ENCODE measurements around the gene GSPT1. TPM values are rescaled to one million over a fixed set of nuclear protein-coding genes. Genes with fewer than 3 reads are reported as not detected.

The GSPT1 gene
- polyA plus RNA-seq, 1 donor from 2014 or later = 31.3 TPM

GRCh38 chr16:11851294-11852091 lies 64.3 kb downstream of the GSPT1 start, which contains the start of gene RSL1D1:
RSL1D1 (minus strand) TSS chr16:11851542; CDS start chr16:11851512, 30 bp downstream.
- H3K4me3 ChIP-seq (ENCODE audit: low read length) = peak within 1 kb of the TSS; percentile 81
- H3K9ac ChIP-seq (ENCODE audit: low read length) = peak within 1 kb of the TSS; percentile 89
- peak within 1 kb of the TSS; percentile 89 for H3K27ac ChIP-seq (ENCODE audit: low read length)
- no peaks in the 10 kb centered on the region for H3K9me2 ChIP-seq (ENCODE audit: insufficient read depth, low read length)
- H3K27me3 ChIP-seq (ENCODE audit: insufficient read depth, low read depth, low read length) = no peaks in the 10 kb centered on the region
- H3K36me3 ChIP-seq (ENCODE audit: insufficient read depth, low read length) = peaks cover 3% of the 10 kb centered on the region
- H3K9me3 ChIP-seq (ENCODE audit: low read length) = no peaks in the 10 kb centered on the region
- peak within 1 kb of the TSS; percentile 79 for H3K4me2 ChIP-seq (ENCODE audit: low read length)
- peaks cover 39% of the 10 kb centered on the region for H3K79me2 ChIP-seq (replicated peaks; ENCODE audit: insufficient read depth, low read length)
- H3F3A ChIP-seq (ENCODE audit: insufficient read depth, low read length, poor library complexity, severe bottlenecking) = no peaks in the 10 kb centered on the region
- H2AFZ ChIP-seq (ENCODE audit: low read depth, low read length) = peak within 1 kb of the TSS; percentile 90
- no peak for TF ChIP-seq EP300 (conservative IDR thresholded peaks at IDR 0.05; ENCODE audit: poor library complexity, severe bottlenecking)
- peak; percentile 3 for TF ChIP-seq SMC3 (conservative IDR thresholded peaks at IDR 0.05; ENCODE audit: poor library complexity)
- peak; percentile 92 for TF ChIP-seq REST (IDR thresholded peaks at IDR 0.05; ENCODE audit: borderline replicate concordance)
- TF ChIP-seq EZH2 (IDR thresholded peaks at IDR 0.05; ENCODE audit: borderline replicate concordance, insufficient read depth, low read length, poor library complexity, severe bottlenecking) = no peak
- peak; percentile 93 for TF ChIP-seq TAF1 (IDR thresholded peaks at IDR 0.05; ENCODE audit: low read depth)
- TF ChIP-seq MXI1 (conservative IDR thresholded peaks at IDR 0.05; ENCODE audit: poor library complexity, severe bottlenecking) = peak; percentile 99
- peak; percentile 94 for TF ChIP-seq POLR2AphosphoS5 (IDR thresholded peaks at IDR 0.05)
- TF ChIP-seq, protein P1, sequence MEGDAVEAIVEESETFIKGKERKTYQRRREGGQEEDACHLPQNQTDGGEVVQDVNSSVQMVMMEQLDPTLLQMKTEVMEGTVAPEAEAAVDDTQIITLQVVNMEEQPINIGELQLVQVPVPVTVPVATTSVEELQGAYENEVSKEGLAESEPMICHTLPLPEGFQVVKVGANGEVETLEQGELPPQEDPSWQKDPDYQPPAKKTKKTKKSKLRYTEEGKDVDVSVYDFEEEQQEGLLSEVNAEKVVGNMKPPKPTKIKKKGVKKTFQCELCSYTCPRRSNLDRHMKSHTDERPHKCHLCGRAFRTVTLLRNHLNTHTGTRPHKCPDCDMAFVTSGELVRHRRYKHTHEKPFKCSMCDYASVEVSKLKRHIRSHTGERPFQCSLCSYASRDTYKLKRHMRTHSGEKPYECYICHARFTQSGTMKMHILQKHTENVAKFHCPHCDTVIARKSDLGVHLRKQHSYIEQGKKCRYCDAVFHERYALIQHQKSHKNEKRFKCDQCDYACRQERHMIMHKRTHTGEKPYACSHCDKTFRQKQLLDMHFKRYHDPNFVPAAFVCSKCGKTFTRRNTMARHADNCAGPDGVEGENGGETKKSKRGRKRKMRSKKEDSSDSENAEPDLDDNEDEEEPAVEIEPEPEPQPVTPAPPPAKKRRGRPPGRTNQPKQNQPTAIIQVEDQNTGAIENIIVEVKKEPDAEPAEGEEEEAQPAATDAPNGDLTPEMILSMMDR (IDR thresholded peaks at IDR 0.05; ENCODE audit: poor library complexity, severe bottlenecking) = no peak
- TF ChIP-seq RAD21 (conservative IDR thresholded peaks at IDR 0.05) = no peak
- no peaks in the 10 kb centered on the region for H4K20me1 ChIP-seq (ENCODE audit: insufficient read depth)

- Histone ChIP-seq H3K79me2 (replicated peaks; ENCODE audit: insufficient read depth, low read length) (peaks cover 32% of the 10 kb centered on the region), H3K9me3 (ENCODE audit: low read length) (no peaks in the 10 kb centered on the region), H3K4me2 (ENCODE audit: low read length) (no peak overlapping the region), H3K36me3 (ENCODE audit: insufficient read depth, low read length) (peaks cover 5% of the 10 kb centered on the region), H3K27me3 (ENCODE audit: insufficient read depth, low read depth, low read length) (no peaks in the 10 kb centered on the region), H3F3A (ENCODE audit: insufficient read depth, low read length, poor library complexity, severe bottlenecking) (no peaks in the 10 kb centered on the region), H2AFZ (ENCODE audit: low read depth, low read length) (no peak overlapping the region), H3K9me2 (ENCODE audit: insufficient read depth, low read length) (no peaks in the 10 kb centered on the region), H4K20me1 (ENCODE audit: insufficient read depth) (no peaks in the 10 kb centered on the region), H3K9ac (ENCODE audit: low read length) (no peak overlapping the region), H3K4me3 (ENCODE audit: low read length) (no peak overlapping the region), H3K27ac (ENCODE audit: low read length) (no peak overlapping the region)
- TF ChIP-seq POLR2AphosphoS5 (IDR thresholded peaks at IDR 0.05) (no peak), EP300 (conservative IDR thresholded peaks at IDR 0.05; ENCODE audit: poor library complexity, severe bottlenecking) (no peak), MXI1 (conservative IDR thresholded peaks at IDR 0.05; ENCODE audit: poor library complexity, severe bottlenecking) (no peak), TAF1 (IDR thresholded peaks at IDR 0.05; ENCODE audit: low read depth) (no peak)
These were observed 66.9 kb downstream of the GSPT1 start for GRCh38 chr16:11848842-11849241.

All from neural cell (in vitro differentiated cells).